ENCODE data around the gene IL11. TPM values are rescaled to one million over a fixed set of nuclear protein-coding genes. Genes with fewer than 3 reads are reported as not detected.

Gene IL11
- total RNA-seq, 1 donor from 2014 or later = 0.30 TPM

- DNase-seq = no peak
Observed at GRCh38 chr19:55391191-55391670, 21.0 kb upstream of the IL11 start.

- no peak for DNase-seq
Observed at GRCh38 chr19:55390461-55390880, 20.2 kb upstream of the IL11 start.

- DNase-seq = no peak
Observed at GRCh38 chr19:55389386-55390317, 19.4 kb upstream of the IL11 start.

GRCh38 chr19:55387736-55388497 lies 17.7 kb upstream of the IL11 start:
- no peak for DNase-seq

- DNase-seq = no peak
Observed at GRCh38 chr19:55386493-55386971, 16.3 kb upstream of the IL11 start.

- peak; percentile 99 for DNase-seq
Observed at GRCh38 chr19:55385724-55386492, 15.6 kb upstream of the IL11 start, which contains the start of gene RPL28. RPL28 (plus strand) TSS chr19:55385932; CDS start chr19:55386358, 426 bp downstream.

GRCh38 chr19:55384920-55385723 lies 14.9 kb upstream of the IL11 start:
- DNase-seq = peak; percentile 96

- no peak for DNase-seq
Observed at GRCh38 chr19:55384131-55384919, 14.1 kb upstream of the IL11 start, which contains the start of gene TMEM238. TMEM238 (minus strand) TSS chr19:55384292; CDS start chr19:55384259, 33 bp downstream.

- DNase-seq = no peak
Observed at GRCh38 chr19:55383279-55384130, 13.2 kb upstream of the IL11 start.

- DNase-seq = no peak
Observed at GRCh38 chr19:55382522-55383054, 12.3 kb upstream of the IL11 start.

- DNase-seq = no peak
Observed at GRCh38 chr19:55382013-55382412, 11.8 kb upstream of the IL11 start.

GRCh38 chr19:55379174-55379573 lies 8.9 kb upstream of the IL11 start:
- no peak for DNase-seq

GRCh38 chr19:55377356-55378131 lies 7.3 kb upstream of the IL11 start:
- no peak for DNase-seq

- DNase-seq = no peak
Observed at GRCh38 chr19:55376241-55376933, 6.1 kb upstream of the IL11 start, which contains the start of gene TMEM190. TMEM190 (plus strand) TSS chr19:55376826; CDS start chr19:55376854, 28 bp downstream.

- DNase-seq = no peak
Observed at GRCh38 chr19:55373993-55374757, 3.9 kb upstream of the IL11 start.

GRCh38 chr19:55373306-55373992 lies 3.2 kb upstream of the IL11 start:
- DNase-seq = no peak

Data from skin of body (tissue), 2 donors.